HK-2 (cell line): ENCODE data around the gene BORCS8.
"Not testable (repeated sequence)": the region's sequence is repeated elsewhere in the genome, so short reads cannot be mapped to it uniquely, and the experiment has no call there.

Experiments used
- DNase-seq: peaks from one replicate; pipeline ENCODE4 v3.0.0-alpha.2; 2018; ENCODE audit not compliant: unreplicated experiment

The BORCS8 gene

GRCh38 chr19:19192078-19192882 lies at the start of gene BORCS8, which contains the start of gene RFXANK:
Gene BORCS8 (minus strand): TSS chr19:19192152. CDS start chr19:19192117, 35 bp downstream.
Gene RFXANK (plus strand): TSS chr19:19192258. CDS start chr19:19193947, 1,689 bp downstream.
- peak; percentile 98 for DNase-seq

GRCh38 chr19:19240476-19240875 lies 48.5 kb upstream of the BORCS8 start:
- DNase-seq, result no peak

- no peak for DNase-seq
Observed at GRCh38 chr19:19239675-19240074, 47.7 kb upstream of the BORCS8 start.

- no peak for DNase-seq
Observed at GRCh38 chr19:19238126-19238894, 46.4 kb upstream of the BORCS8 start.

GRCh38 chr19:19236173-19236572 lies 44.2 kb upstream of the BORCS8 start:
- no peak for DNase-seq

- DNase-seq, result no peak
Observed at GRCh38 chr19:19234220-19234816, 42.4 kb upstream of the BORCS8 start.

GRCh38 chr19:19232261-19232721 lies 40.3 kb upstream of the BORCS8 start:
- DNase-seq, result no peak

- no peak for DNase-seq
Observed at GRCh38 chr19:19230999-19231398, 39.0 kb upstream of the BORCS8 start.

- DNase-seq, result no peak
Observed at GRCh38 chr19:19229701-19230100, 37.7 kb upstream of the BORCS8 start.

GRCh38 chr19:19227217-19227616 lies 35.3 kb upstream of the BORCS8 start:
- no peak for DNase-seq

GRCh38 chr19:19226663-19227062 lies 34.7 kb upstream of the BORCS8 start:
- no peak for DNase-seq

- no peak for DNase-seq
Observed at GRCh38 chr19:19226204-19226603, 34.3 kb upstream of the BORCS8 start.

- DNase-seq, result peak; percentile 80
Observed at GRCh38 chr19:19224852-19225494, 33.0 kb upstream of the BORCS8 start.

GRCh38 chr19:19224150-19224851 lies 32.3 kb upstream of the BORCS8 start:
- DNase-seq, result no peak

GRCh38 chr19:19223636-19224035 lies 31.7 kb upstream of the BORCS8 start:
- DNase-seq, result no peak

- no peak for DNase-seq
Observed at GRCh38 chr19:19223060-19223459, 31.1 kb upstream of the BORCS8 start.

GRCh38 chr19:19221000-19221399 lies 29.0 kb upstream of the BORCS8 start:
- DNase-seq, result not testable (repeated sequence)

GRCh38 chr19:19218911-19219310 lies 27.0 kb upstream of the BORCS8 start:
- no peak for DNase-seq

- no peak for DNase-seq
Observed at GRCh38 chr19:19217099-19217498, 25.1 kb upstream of the BORCS8 start.

GRCh38 chr19:19215792-19216191 lies 23.8 kb upstream of the BORCS8 start:
- DNase-seq, result no peak

- DNase-seq, result peak; percentile 55
Observed at GRCh38 chr19:19214892-19215291, 22.9 kb upstream of the BORCS8 start.
